Activated CD4-positive, alpha-beta T cell treated with anti-CD3 and anti-CD28 coated beads, Interleukin-2, amount 10 ng/mL, durations not matched to agents 7 days and 5 days (primary cell): Measurements from ENCODE around the gene MPRIP. TPM values are rescaled to one million over a fixed set of nuclear protein-coding genes. Genes with fewer than 3 reads are reported as not detected.
"Not testable (repeated sequence)": the region's sequence is repeated elsewhere in the genome, so short reads cannot be mapped to it uniquely, and the experiment has no call there.

Experiments
- CTCF ChIA-PET: fragments of 350-600 bp; sonication (Branson Sonifier 250); formaldehyde crosslinking; loops from one replicate; lab custom pipeline; 2021; ENCODE audit warnings: antibody characterized with exemption; lab: Charles Lee
- POLR2A ChIA-PET: fragments of 350-600 bp; sonication (Branson Sonifier 250); formaldehyde crosslinking; loops from one replicate; lab custom pipeline; 2021; ENCODE audit warnings: antibody characterized with exemption; lab: Charles Lee
- DNase-seq: peaks from one replicate; pipeline ENCODE4 v3.0.0-alpha.2; 2020
- H3K27ac Mint-ChIP-seq: one replicate; pipeline ENCODE4 v1.8.0; 2021; ENCODE audit warnings: mild to moderate bottlenecking, moderate library complexity, mixed read lengths
- H3K27me3 Mint-ChIP-seq: one replicate; pipeline ENCODE4 v1.8.0; 2021; ENCODE audit warnings: mixed read lengths
- H3K36me3 Mint-ChIP-seq: one replicate; pipeline ENCODE4 v1.8.0; 2021; ENCODE audit warnings: low read depth, mixed read lengths
- H3K4me1 Mint-ChIP-seq: one replicate; pipeline ENCODE4 v1.8.0; 2021; ENCODE audit warnings: mixed read lengths
- H3K4me3 Mint-ChIP-seq: one replicate; pipeline ENCODE4 v1.8.0; 2021; ENCODE audit warnings: mild to moderate bottlenecking, moderate library complexity, mixed read lengths
- H3K9me3 Mint-ChIP-seq: one replicate; pipeline ENCODE4 v1.8.0; 2021; ENCODE audit warnings: mixed read lengths
- total RNA-seq, 2 experiments: library from RNA; stranded (reverse); gene quantifications; one replicate each; pipeline ENCODE4 v1.2.3, GENCODE V29; 2021

Gene MPRIP
- total RNA-seq, 2 experiments from 2014 or later, result 234 to 261 TPM

DNA sequence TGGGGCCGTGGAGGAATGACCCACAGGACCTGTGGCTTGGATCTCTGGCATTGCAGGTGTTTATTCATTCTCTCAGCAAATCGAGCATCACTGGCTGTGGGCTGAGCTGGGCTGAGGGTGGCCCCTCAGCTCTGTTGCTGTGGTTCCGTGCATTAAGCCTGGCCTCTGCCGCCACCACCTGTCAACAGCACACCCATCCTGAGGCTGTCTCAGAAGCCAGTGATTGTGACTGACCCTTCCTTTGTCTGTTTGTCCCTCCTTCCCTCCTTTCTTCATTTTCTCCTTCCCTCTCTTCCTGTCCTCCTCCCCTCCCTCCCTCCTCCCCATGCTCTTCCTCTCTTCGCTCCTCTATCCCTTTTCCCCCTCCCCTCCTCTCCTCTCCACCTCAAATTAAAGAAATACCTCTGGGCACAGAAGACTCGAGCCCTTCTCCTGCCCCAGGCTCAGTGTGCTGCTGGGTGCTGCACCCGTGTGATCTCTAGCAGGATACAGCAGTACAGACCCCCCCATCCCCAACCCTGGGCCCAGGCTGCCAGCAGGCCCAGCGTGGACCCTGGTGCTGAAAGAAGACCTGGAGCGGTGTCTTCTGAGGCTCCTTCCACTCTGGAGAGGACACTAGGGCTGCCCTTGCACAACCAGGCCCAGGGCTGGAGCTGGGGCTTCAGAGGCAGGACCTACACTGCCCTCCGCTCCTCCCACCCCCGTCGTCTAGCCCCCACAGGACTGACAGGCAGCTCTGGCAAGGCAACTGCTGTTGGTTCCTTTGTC, 88.0 kb downstream of the MPRIP start:
- H3K9me3 Mint-ChIP-seq, result no peaks in the 10 kb centered on the region
- no peak for DNase-seq
- no peaks in the 10 kb centered on the region for H3K27me3 Mint-ChIP-seq
- no peak overlapping the region for H3K4me3 Mint-ChIP-seq
- peak overlapping the region; percentile 6 for H3K27ac Mint-ChIP-seq
- peaks cover 19% of the 10 kb centered on the region for H3K4me1 Mint-ChIP-seq
- ChIA-PET CTCF (interaction anchor here (1.6 to 2.1 kb wide), 3 partner anchors 11 to 17 kb away, joined by 3 to 5 read pairs (median 4); no protein-coding TSS in a partner anchor), POLR2A (no interaction called here)
- peaks cover 2% of the 10 kb centered on the region for H3K36me3 Mint-ChIP-seq

DNA sequence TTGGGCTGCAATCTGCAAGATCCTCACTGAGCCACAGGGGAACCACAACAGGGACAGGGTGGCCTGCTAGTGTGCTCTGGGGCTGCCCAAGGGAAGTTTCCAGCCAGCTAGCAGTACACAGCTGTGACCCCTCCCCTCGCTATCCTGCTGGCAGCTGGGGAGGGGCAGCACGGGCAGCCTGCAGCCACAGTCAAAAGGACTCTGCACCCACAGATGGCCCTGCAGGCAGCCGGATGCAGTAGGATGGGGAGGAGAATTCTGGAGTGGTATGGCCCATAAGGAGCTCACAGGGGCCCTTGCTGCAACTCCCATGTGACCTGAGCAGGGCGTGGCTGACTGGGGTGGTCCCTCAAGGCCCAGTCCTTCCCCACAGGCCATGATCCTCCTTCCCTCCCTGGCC, 89.6 kb downstream of the MPRIP start:
- ChIA-PET POLR2A (no interaction called here), CTCF (interaction anchor here (1.5 to 1.6 kb wide), 2 partner anchors 10 to 13 kb away, joined by 3 to 5 read pairs; no protein-coding TSS in a partner anchor)
- Mint-ChIP-seq H3K4me3 (no peak overlapping the region), H3K36me3 (peaks cover 3% of the 10 kb centered on the region), H3K27ac (no peak overlapping the region), H3K4me1 (peaks cover 4% of the 10 kb centered on the region), H3K9me3 (no peaks in the 10 kb centered on the region), H3K27me3 (no peaks in the 10 kb centered on the region)
- DNase-seq, result no peak

DNA sequence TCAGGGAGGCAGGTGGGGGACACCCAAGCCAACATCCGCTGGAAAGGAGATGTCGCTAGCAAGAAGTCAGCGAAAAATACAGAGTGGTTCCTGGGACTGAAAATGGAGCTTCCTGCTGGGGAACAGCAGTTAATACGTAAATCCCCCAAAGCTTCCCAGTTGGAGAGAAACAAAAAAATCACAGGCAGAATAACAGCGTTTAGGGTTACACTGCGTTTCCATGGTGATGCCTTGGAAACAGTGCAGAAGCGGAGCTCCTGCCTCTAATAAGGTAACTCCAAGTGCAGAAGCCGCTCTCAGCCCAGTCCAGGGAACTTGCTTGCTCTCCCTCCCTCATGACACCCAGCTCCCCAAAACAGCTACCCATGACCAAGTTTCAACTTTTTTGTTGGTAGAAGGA, 90.5 kb downstream of the MPRIP start:
- no peak overlapping the region for H3K27ac Mint-ChIP-seq
- ChIA-PET POLR2A (interaction anchor here (0.6 kb wide), 1 partner anchor 111 kb away, joined by 3 read pairs; no protein-coding TSS in a partner anchor), CTCF (interaction anchor here (0.9 to 1.5 kb wide), 2 partner anchors 9 to 39 kb away, joined by 3 to 5 read pairs; no protein-coding TSS in a partner anchor)
- no peaks in the 10 kb centered on the region for H3K4me1 Mint-ChIP-seq
- no peak for DNase-seq
- peaks cover 5% of the 10 kb centered on the region for H3K36me3 Mint-ChIP-seq
- H3K4me3 Mint-ChIP-seq, result no peak overlapping the region
- no peaks in the 10 kb centered on the region for H3K27me3 Mint-ChIP-seq
- no peaks in the 10 kb centered on the region for H3K9me3 Mint-ChIP-seq

DNA sequence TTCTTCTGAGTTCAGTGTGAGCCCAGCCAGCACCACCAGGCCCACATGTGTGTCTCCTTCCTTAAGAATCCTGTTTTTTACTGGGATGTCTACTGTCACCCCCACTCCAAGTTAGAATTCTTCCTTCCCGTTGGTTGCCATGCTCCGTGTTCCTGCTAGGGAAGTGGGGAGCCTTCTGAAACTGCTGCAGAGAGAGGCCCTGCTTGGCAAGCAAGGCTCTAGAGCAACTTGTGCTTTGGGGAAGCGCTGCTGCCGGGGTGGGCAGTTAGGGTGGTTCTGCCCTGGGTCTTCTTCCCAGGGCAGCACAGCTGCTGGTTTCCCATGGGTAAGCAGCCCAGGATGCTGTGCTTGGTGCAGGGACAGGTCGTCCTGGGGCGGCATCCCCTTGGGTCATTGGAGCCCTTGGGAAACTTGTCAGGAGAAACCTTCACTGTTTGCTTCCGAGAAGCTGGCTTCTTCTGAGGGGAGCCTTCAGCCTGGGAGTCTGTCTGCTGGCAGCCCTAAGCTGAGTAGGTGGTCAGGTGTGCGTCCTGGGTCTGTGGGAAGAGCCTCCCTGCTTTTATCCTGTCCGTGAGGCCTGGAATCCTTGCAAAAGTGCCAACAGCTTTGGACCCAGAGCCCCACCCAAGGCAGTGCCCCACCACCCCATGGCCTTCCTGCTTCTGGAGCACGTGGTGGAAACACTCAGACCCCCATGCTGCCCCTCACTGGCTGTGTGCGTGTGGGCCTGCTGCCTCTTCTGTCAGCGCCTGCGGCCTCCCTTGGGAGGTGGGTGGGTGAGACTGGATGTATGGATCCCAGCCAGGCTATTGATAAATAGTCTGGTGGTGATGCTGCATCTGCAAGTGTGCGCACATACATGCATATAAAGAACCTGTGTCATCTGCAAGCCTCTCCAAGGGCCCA, 92.0 kb downstream of the MPRIP start:
- Mint-ChIP-seq H3K27ac (peak overlapping the region; percentile 1), H3K36me3 (peaks cover 9% of the 10 kb centered on the region), H3K27me3 (no peaks in the 10 kb centered on the region), H3K9me3 (no peaks in the 10 kb centered on the region), H3K4me3 (no peak overlapping the region), H3K4me1 (no peaks in the 10 kb centered on the region)
- no peak for DNase-seq
- CTCF ChIA-PET, result interaction anchor here (0.9 to 1.1 kb wide), 2 partner anchors 13 to 32 kb away, joined by 3 to 5 read pairs; no protein-coding TSS in a partner anchor
- POLR2A ChIA-PET, result no interaction called here

DNA sequence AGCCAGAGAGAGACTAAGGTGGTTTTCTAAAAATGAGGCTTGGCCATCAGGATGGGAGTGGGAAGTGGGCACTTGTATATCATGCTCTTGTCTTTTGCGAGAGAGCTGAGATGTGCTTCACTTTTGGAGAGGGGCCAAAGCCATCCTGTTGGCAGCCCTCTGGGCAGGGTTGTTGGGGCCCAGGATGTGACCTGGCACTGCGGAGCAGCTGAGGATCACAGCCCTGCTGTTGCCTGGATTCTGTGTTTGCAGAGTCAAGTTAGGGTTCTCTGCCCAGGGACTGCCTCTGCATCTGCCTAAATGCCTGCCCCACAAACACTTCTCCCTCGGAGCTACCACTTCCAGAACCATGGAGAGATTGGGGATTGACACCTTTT, 92.7 kb downstream of the MPRIP start:
- Mint-ChIP-seq H3K27me3 (no peaks in the 10 kb centered on the region), H3K9me3 (no peaks in the 10 kb centered on the region), H3K27ac (no peak overlapping the region), H3K36me3 (peaks cover 9% of the 10 kb centered on the region), H3K4me1 (no peaks in the 10 kb centered on the region), H3K4me3 (no peak overlapping the region)
- ChIA-PET CTCF (interaction anchor here (1.1 to 1.3 kb wide), 2 partner anchors 10 to 12 kb away, joined by 5 to 6 read pairs; no protein-coding TSS in a partner anchor), POLR2A (no interaction called here)
- no peak for DNase-seq

DNA sequence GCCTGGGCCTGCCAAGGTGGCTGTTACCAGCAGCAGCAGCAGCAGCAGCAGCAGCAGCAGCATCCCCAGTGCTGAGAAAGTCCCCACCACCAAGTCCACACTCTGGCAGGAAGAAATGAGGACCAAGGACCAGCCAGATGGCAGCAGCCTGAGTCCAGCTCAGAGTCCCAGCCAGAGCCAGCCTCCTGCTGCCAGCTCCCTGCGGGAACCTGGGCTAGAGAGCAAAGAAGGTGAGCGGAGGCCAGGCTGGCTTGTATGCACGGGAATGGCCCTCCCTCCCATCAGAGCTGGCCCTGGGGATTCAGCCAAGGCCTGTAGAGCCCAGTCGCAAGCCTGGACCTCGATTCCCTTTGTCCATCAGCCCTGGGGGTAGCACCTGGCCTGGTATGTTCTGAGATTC, 94.0 kb downstream of the MPRIP start:
- CTCF ChIA-PET, result interaction anchor here (1.3 kb wide), 1 partner anchor 11 kb away, joined by 6 read pairs; no protein-coding TSS in a partner anchor
- H3K27ac Mint-ChIP-seq, POLR2A ChIA-PET, H3K4me1 Mint-ChIP-seq, H3K36me3 Mint-ChIP-seq, DNase-seq, H3K4me3 Mint-ChIP-seq, H3K27me3 Mint-ChIP-seq, H3K9me3 Mint-ChIP-seq: not testable (repeated sequence)

DNA sequence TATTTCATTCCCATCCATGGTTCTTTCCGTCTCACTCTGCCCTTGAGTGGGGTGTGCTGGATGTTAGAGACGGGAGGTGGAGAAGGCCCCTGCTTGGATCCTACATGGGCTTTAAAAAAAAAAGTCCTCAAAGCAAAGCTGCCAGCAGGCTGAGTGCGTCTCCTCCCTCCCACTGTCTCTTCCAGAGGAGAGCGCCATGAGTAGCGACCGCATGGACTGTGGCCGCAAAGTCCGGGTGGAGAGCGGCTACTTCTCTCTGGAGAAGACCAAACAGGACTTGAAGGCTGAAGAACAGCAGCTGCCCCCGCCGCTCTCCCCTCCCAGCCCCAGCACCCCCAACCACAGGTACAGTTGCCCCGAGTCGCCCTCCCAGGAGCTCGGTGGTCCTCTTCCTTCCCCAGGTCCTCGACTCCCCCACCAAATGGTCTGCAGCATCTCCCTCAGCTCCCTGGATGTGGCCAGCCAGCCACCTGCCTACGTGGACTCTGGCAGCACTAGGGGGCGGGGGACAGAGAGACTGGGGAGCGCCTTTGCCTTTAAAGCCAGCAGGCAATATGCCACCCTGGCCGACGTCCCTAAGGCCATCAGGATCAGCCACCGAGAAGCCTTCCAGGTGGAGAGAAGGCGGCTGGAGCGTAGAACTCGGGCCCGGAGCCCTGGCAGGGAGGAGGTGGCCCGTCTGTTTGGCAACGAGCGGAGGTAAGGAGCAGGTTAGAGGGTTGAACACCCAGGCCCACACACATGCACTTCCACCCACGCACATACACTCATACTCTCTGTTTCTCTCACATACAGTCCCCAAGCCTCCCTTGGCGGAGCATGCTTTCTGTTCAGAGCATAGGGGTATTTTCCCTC, 95.7 kb downstream of the MPRIP start:
- no peak overlapping the region for H3K4me3 Mint-ChIP-seq

DNA sequence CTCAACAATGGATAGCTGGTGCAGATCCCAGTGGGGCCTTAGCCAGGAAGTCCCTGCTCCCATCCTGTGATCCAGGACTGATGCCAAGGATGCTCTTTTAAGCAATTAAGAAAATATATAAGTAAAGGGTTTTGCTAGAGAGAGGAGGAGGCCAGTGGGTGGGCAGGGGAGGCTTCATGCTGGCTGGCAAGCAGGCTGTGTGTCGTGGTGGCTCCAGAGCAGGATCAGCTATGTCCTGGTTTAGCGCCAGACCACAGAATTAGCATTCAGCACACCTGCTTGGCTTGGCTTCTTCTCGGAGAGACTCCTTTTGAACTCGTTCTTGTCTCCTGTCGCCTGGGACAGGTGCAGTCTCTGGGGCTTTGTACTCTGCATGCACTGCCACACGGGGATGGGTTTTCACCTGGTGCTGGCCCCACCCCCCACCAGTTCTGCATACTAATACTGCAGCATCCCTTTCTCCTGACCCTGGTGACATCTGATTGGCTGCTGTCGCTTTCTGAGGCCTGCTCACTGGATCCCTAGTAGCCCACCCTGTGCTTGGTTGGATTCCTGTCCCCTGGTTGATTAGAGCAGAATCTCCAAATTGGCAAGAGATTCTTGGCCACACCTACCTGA, 97.8 kb downstream of the MPRIP start:
- no peak overlapping the region for H3K4me3 Mint-ChIP-seq
- H3K36me3 Mint-ChIP-seq, result peaks cover 15% of the 10 kb centered on the region
- CTCF ChIA-PET, result interaction anchor here (0.9 to 2.5 kb wide), 3 partner anchors 15 to 141 kb away, joined by 3 to 7 read pairs (median 7); partner anchors contain the start of gene COPS3
- no peak overlapping the region for H3K27ac Mint-ChIP-seq
- H3K27me3 Mint-ChIP-seq, result no peaks in the 10 kb centered on the region
- DNase-seq, result no peak
- H3K4me1 Mint-ChIP-seq, result peaks cover 9% of the 10 kb centered on the region
- H3K9me3 Mint-ChIP-seq, result no peaks in the 10 kb centered on the region
- POLR2A ChIA-PET, result no interaction called here

More for the DNA sequence above, 95.7 kb downstream of the MPRIP start:
- Mint-ChIP-seq H3K9me3 (no peaks in the 10 kb centered on the region), H3K4me1 (peaks cover 8% of the 10 kb centered on the region), H3K27ac (no peak overlapping the region), H3K27me3 (no peaks in the 10 kb centered on the region), H3K36me3 (peaks cover 14% of the 10 kb centered on the region)
- ChIA-PET CTCF (interaction anchor here (0.6 to 1.3 kb wide), 4 partner anchors 10 to 58 kb away, joined by 3 to 5 read pairs (median 3); no protein-coding TSS in a partner anchor), POLR2A (no interaction called here)
- no peak for DNase-seq

DNA sequence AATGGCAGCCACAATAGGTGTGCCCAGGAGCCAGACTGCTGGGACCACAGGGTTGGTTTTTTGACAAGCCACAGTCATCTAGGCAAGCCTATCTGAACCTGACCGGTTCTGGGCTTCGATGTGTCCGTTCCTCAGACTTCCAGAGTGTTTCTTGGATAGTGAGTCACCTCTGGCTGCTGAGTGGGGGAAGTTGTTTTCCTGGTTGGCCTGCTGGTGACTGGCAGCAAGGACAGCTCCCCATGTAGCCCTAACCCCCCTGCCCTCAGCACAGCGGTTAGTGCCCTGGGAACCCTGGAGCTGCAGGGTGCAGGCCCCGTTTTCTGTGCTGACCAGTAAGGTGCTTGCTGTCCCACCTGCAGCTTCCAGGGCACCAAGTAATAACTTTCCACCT, 98.3 kb downstream of the MPRIP start:
- H3K9me3 Mint-ChIP-seq, result no peaks in the 10 kb centered on the region
- H3K4me1 Mint-ChIP-seq, result peaks cover 9% of the 10 kb centered on the region
- DNase-seq, result no peak
- no peaks in the 10 kb centered on the region for H3K27me3 Mint-ChIP-seq
- ChIA-PET CTCF (interaction anchor here (0.9 to 2.5 kb wide), 5 partner anchors 12 to 140 kb away, joined by 3 to 7 read pairs (median 3); partner anchors contain the start of gene COPS3), POLR2A (no interaction called here)
- peaks cover 15% of the 10 kb centered on the region for H3K36me3 Mint-ChIP-seq
- H3K27ac Mint-ChIP-seq, result no peak overlapping the region
- H3K4me3 Mint-ChIP-seq, result no peak overlapping the region

DNA sequence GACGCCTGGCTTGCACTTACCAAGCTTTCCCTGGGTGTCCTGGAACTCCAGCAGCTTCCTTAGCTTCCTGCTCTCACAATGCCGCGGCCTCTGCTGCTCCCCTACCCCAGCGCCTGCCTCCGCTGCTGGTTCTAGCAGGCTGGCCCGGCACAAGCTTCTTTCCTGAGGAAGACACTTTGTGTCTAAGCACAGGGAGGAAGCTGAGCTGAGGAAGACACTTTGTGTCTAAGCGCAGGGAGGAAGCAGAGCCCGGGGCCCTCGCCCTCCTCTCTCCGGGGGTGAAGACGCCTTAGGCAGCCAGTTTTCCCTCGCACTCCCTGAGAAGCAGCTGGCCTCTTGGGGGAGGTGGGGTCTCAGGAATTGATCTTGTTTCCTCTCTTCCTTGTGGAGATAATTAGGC, 99.0 kb downstream of the MPRIP start:
- Mint-ChIP-seq H3K4me1 (peaks cover 9% of the 10 kb centered on the region), H3K9me3 (no peaks in the 10 kb centered on the region), H3K27me3 (no peaks in the 10 kb centered on the region), H3K27ac (no peak overlapping the region), H3K36me3 (peaks cover 16% of the 10 kb centered on the region), H3K4me3 (no peak overlapping the region)
- ChIA-PET CTCF (interaction anchor here (0.6 to 2.5 kb wide), 14 partner anchors 9 to 129 kb away, joined by 3 to 7 read pairs (median 3); no protein-coding TSS in a partner anchor), POLR2A (interaction anchor here (0.6 kb wide), 1 partner anchor 14 kb away, joined by 5 read pairs; no protein-coding TSS in a partner anchor)
- no peak for DNase-seq

DNA sequence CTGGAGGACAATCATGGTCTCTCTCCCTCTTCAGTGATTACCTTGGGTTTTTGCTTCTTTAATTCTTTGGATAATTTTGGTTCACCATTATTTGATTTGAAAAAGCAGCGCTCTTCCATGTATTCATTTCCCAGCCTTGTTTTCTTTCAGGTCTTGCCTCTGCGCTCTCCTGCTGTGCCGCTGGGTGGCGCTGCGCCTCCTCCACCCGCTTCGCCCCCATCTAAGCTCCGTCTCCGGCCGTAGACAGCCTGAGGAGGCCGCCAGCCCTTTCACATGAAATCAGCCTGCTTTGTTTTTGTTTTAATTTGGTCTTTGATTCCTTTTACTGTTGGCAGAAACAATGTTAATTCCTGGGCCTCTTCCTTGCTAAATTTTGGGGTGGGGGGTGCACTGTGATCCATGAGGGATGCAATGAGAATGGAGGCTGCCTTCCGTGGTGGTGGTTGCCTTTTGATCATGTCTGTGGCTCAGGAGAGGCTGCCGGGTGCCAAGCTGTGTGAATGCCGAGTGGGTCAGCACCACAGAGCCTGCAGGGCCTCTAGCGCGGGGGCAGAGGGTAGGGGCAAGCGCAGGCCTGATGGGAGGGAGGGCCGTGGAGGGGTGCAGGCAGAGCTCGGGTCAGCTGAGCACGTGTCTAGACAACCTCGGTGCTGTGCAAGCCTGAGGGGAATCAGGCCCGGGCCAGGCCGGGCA, 99.7 kb downstream of the MPRIP start:
- no peaks in the 10 kb centered on the region for H3K9me3 Mint-ChIP-seq
- H3K27ac Mint-ChIP-seq, result peak overlapping the region; percentile 68
- no peak overlapping the region for H3K4me3 Mint-ChIP-seq
- peak; percentile 56 for DNase-seq
- H3K4me1 Mint-ChIP-seq, result peaks cover 12% of the 10 kb centered on the region
- peaks cover 20% of the 10 kb centered on the region for H3K36me3 Mint-ChIP-seq
- no peaks in the 10 kb centered on the region for H3K27me3 Mint-ChIP-seq
- ChIA-PET POLR2A (interaction anchor here (0.6 kb wide), 1 partner anchor 13 kb away, joined by 5 read pairs; no protein-coding TSS in a partner anchor), CTCF (interaction anchor here (0.6 to 2.5 kb wide), 21 partner anchors 9 to 188 kb away, joined by 3 to 7 read pairs (median 3); partner anchors contain the start of gene FLCN)
